SIG-M5 (cell line): ENCODE results near the gene CRK.

ENCODE experiments used
- DNase-seq: peaks from one replicate; lab custom pipeline; 2025; lab: John Stamatoyannopoulos, UW

CRK gene

GRCh38 chr17:1486802-1487695 is 31.0 kb upstream of the CRK start:
- DNase-seq: no peak

- no peak for DNase-seq
These were observed 29.7 kb upstream of the CRK start for GRCh38 chr17:1485423-1486376.

GRCh38 chr17:1484676-1485422 is 28.8 kb upstream of the CRK start:
- no peak for DNase-seq

GRCh38 chr17:1484060-1484535 is 28.1 kb upstream of the CRK start:
- no peak for DNase-seq

- DNase-seq: no peak
These were observed 26.6 kb upstream of the CRK start for GRCh38 chr17:1482680-1483079.

GRCh38 chr17:1481736-1482135 is 25.7 kb upstream of the CRK start:
- DNase-seq: no peak

GRCh38 chr17:1480747-1481465 is 24.9 kb upstream of the CRK start:
- no peak for DNase-seq

- no peak for DNase-seq
These were observed 22.4 kb upstream of the CRK start for GRCh38 chr17:1478418-1478817.

GRCh38 chr17:1475321-1475854 is 19.4 kb upstream of the CRK start:
- no peak for DNase-seq

GRCh38 chr17:1474402-1475189 is 18.6 kb upstream of the CRK start:
- DNase-seq: no peak

GRCh38 chr17:1473841-1474240 is 17.8 kb upstream of the CRK start:
- DNase-seq: no peak

GRCh38 chr17:1473170-1473569 is 17.1 kb upstream of the CRK start:
- DNase-seq: no peak

GRCh38 chr17:1471911-1472821 is 16.1 kb upstream of the CRK start:
- no peak for DNase-seq

- no peak for DNase-seq
These were observed 15.5 kb upstream of the CRK start for GRCh38 chr17:1471490-1471889.

GRCh38 chr17:1470755-1471462 is 14.9 kb upstream of the CRK start:
- DNase-seq: no peak

- DNase-seq: no peak
These were observed 14.2 kb upstream of the CRK start for GRCh38 chr17:1470071-1470754.

GRCh38 chr17:1469231-1469852 is 13.3 kb upstream of the CRK start:
- no peak for DNase-seq
